Suprapubic skin (tissue), 4 donors: ENCODE measurements around the gene ATP2A2. TPM values are rescaled to one million over a fixed set of nuclear protein-coding genes. Genes with fewer than 3 reads are reported as not detected.

Experiments used
- DNase-seq, 2 donors: peaks; one replicate each; pipeline ENCODE4 v3.0.0-alpha.2; 2019; ENCODE audit warnings: low spot score in 2 of 2
- H3K27ac ChIP-seq: fragments of 200-600 bp; sonication (generic); one replicate; pipeline ENCODE4 v1.5.1; 2019
- H3K27me3 ChIP-seq: fragments of 200-600 bp; sonication (generic); one replicate; pipeline ENCODE4 v1.5.1; 2019
- H3K36me3 ChIP-seq: fragments of 200-600 bp; sonication (generic); one replicate; pipeline ENCODE4 v1.5.1; 2019
- H3K4me1 ChIP-seq: fragments of 200-600 bp; sonication (generic); one replicate; pipeline ENCODE4 v1.5.1; 2019
- H3K4me3 ChIP-seq: fragments of 200-600 bp; sonication (generic); one replicate; pipeline ENCODE4 v1.5.1; 2019; ENCODE audit warnings: mild to moderate bottlenecking
- H3K9me3 ChIP-seq: fragments of 200-600 bp; sonication (generic); one replicate; pipeline ENCODE4 v1.5.1; 2019
- EP300 ChIP-seq: sonication (generic); formaldehyde crosslinking; IDR thresholded peaks from one replicate; pipeline ENCODE4 v1.6.1; 2017; ENCODE audit warnings: antibody characterized with exemption
- POLR2A ChIP-seq, 2 donors: fragments of 450-650 bp; IDR thresholded peaks; one replicate each; pipeline ENCODE4 v1.6.1; 2017; ENCODE audit warnings: antibody characterized with exemption in 2 of 2, mild to moderate bottlenecking in 2 of 2, moderate library complexity in 2 of 2
- POLR2AphosphoS5 ChIP-seq, 3 donors: sonication (generic); formaldehyde crosslinking; IDR thresholded peaks; one replicate each; pipeline ENCODE4 v1.6.1; 2017; ENCODE audit warnings: antibody characterized with exemption in 3 of 3
- WGBS: methylation state at CpG from one replicate; pipeline ENCODE4 v1.1.5; 2018; 5-methylcytosine and 5-hydroxymethylcytosine counted together
- total RNA-seq, 4 donors: library from RNA; depleted of rRNA; stranded (reverse); fragments of >200 nt; gene quantifications; one replicate each; pipeline ENCODE4 v1.1.0, GENCODE V29; 2016
- TF ChIP-seq, protein P1 (sequence below), 2 donors: fragments of 200-600 bp in 1 of 2; fragments of 450-650 bp in 1 of 2; sonication (generic) in 1 of 2; IDR thresholded peaks; one replicate each; pipeline ENCODE4 v1.5.1; 2016 to 2019; ENCODE audit warnings: antibody characterized with exemption in 2 of 2, mild to moderate bottlenecking in 1 of 2, moderate library complexity in 1 of 2

The ATP2A2 gene
- total RNA-seq: 100 to 1,000 TPM in 3 of 4 donors, 10 to 100 TPM in 1; 95.9 to 138 (median 118) TPM

DNA sequence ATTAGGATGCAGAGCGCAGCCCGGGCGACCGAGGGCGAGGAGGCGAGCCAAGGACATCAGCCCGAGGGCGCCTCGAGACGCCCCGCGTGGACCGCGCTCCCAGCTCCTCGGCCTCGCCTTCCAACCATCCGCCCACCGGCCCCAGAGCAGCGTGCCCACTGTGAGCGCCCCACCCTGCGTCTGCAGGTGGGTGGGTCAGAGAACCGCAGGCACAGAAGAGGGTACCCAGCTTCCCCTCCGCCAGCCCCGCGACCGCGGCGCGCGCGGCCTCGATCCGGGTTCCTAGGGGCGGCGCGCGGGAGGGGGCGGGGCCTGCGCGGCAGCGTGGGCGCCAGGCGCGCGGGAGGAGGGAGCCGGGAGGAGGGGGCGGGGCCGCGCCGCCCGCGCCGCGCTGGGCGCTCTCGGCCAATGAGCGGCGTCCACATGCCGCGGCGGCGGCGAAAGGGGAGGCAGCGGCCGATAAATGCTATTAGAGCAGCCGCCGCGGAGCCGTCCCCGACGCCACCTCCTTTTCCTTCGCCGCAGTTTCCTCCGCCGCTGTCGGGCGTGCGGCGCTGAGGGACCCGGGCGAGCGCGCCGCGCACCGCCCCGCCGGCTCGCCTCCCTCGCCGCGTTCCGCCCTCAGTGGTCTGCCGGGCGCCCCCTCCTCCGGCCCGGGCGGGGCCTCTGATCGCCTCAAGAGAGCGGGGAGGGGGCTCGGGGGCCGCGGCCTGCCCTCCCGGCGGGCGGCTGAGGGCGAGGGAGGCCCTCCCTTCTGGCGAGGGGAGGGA lies at the start of gene ATP2A2:
TSS of gene ATP2A2 (plus strand) at position 469 of the 770 bp plus-strand sequence. CDS start 543 bp downstream, outside the sequence.
- H3K27ac ChIP-seq: peak within 1 kb of the TSS; percentile 99
- peaks cover 4% of the 10 kb centered on the region for H3K36me3 ChIP-seq
- H3K27me3 ChIP-seq: no peaks in the 10 kb centered on the region
- peak; percentile 89 to 94 for DNase-seq
- TF ChIP-seq EP300 (no peak), POLR2AphosphoS5 (IDR thresholded peaks at IDR 0.05) (peak in 2 of 3 donors; percentile 69 to 75), POLR2A (IDR thresholded peaks at IDR 0.05) (peak; percentile 27 to 94)
- TF ChIP-seq, protein P1, sequence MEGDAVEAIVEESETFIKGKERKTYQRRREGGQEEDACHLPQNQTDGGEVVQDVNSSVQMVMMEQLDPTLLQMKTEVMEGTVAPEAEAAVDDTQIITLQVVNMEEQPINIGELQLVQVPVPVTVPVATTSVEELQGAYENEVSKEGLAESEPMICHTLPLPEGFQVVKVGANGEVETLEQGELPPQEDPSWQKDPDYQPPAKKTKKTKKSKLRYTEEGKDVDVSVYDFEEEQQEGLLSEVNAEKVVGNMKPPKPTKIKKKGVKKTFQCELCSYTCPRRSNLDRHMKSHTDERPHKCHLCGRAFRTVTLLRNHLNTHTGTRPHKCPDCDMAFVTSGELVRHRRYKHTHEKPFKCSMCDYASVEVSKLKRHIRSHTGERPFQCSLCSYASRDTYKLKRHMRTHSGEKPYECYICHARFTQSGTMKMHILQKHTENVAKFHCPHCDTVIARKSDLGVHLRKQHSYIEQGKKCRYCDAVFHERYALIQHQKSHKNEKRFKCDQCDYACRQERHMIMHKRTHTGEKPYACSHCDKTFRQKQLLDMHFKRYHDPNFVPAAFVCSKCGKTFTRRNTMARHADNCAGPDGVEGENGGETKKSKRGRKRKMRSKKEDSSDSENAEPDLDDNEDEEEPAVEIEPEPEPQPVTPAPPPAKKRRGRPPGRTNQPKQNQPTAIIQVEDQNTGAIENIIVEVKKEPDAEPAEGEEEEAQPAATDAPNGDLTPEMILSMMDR (IDR thresholded peaks at IDR 0.05): no peak
- peaks cover 49% of the 10 kb centered on the region for H3K4me1 ChIP-seq
- WGBS: 0% methylated on average over 8 of the region's 108 CpGs
- H3K9me3 ChIP-seq: no peaks in the 10 kb centered on the region
- peak within 1 kb of the TSS; percentile 86 for H3K4me3 ChIP-seq

DNA sequence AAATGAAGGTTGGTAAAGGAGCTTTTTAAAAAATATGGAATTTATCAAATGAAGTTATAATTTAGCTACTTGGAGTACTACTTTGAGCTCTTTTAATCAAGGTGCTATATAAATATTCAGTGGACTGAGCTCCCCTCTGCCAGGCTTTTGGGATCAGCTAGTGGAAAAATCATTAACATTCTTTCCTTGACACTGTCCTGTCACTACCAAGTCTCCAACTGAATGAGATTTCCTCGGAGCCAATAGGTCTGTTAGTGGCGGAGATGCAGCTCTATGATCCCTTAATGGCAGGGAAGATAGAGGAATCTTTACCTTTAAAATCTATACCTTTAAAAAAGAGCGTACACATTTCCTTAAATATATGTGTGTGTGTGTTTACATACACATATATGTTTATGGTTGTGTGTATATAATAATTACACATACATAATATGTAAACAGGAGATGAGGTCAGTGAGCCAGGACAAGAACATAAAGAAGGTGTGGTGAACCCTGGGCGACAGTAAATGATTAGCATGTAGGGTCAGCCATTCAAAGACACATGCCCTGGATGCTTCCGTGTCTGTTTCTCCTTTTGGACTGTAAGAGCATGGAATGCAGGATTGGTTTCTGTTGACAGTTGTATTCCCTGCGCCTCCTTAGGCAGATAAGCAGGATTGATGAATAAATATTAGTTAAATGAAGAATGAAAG lies 47.7 kb upstream of the ATP2A2 start:
- 82% methylated on average over 6 of the region's 6 CpGs for WGBS
- TF ChIP-seq POLR2AphosphoS5 (IDR thresholded peaks at IDR 0.05): no peak
- TF ChIP-seq EP300: no peak
- TF ChIP-seq, protein P1 (IDR thresholded peaks at IDR 0.05): no peak
- no peak for TF ChIP-seq POLR2A (IDR thresholded peaks at IDR 0.05)
- H3K9me3 ChIP-seq: no peaks in the 10 kb centered on the region
- no peak overlapping the region for H3K4me3 ChIP-seq
- H3K36me3 ChIP-seq: no peaks in the 10 kb centered on the region
- no peak for DNase-seq
- H3K27me3 ChIP-seq: no peaks in the 10 kb centered on the region
- H3K4me1 ChIP-seq: peaks cover 12% of the 10 kb centered on the region
- no peak overlapping the region for H3K27ac ChIP-seq

- WGBS: 29% methylated on average over 2 of the region's 2 CpGs
- no peak for DNase-seq
- H3K36me3 ChIP-seq: no peaks in the 10 kb centered on the region
- H3K4me3 ChIP-seq: no peak overlapping the region
- no peak overlapping the region for H3K27ac ChIP-seq
- H3K4me1 ChIP-seq: peaks cover 12% of the 10 kb centered on the region
- TF ChIP-seq POLR2AphosphoS5 (IDR thresholded peaks at IDR 0.05) (no peak), POLR2A (IDR thresholded peaks at IDR 0.05) (no peak), EP300 (no peak)
- TF ChIP-seq, protein P1 (IDR thresholded peaks at IDR 0.05): no peak
- no peaks in the 10 kb centered on the region for H3K27me3 ChIP-seq
- no peaks in the 10 kb centered on the region for H3K9me3 ChIP-seq
Measured at GRCh38 chr12:110234331-110234751, 46.7 kb upstream of the ATP2A2 start.

- Histone ChIP-seq H3K9me3 (no peaks in the 10 kb centered on the region), H3K36me3 (no peaks in the 10 kb centered on the region), H3K27me3 (no peaks in the 10 kb centered on the region), H3K4me1 (peaks cover 12% of the 10 kb centered on the region), H3K4me3 (no peak overlapping the region), H3K27ac (no peak overlapping the region)
- 18% methylated on average over 3 of the region's 3 CpGs for WGBS
- DNase-seq: no peak
- TF ChIP-seq EP300 (no peak), POLR2AphosphoS5 (IDR thresholded peaks at IDR 0.05) (no peak), POLR2A (IDR thresholded peaks at IDR 0.05) (no peak)
- TF ChIP-seq, protein P1 (IDR thresholded peaks at IDR 0.05): no peak
Measured at GRCh38 chr12:110234755-110235154, 46.3 kb upstream of the ATP2A2 start.

DNA sequence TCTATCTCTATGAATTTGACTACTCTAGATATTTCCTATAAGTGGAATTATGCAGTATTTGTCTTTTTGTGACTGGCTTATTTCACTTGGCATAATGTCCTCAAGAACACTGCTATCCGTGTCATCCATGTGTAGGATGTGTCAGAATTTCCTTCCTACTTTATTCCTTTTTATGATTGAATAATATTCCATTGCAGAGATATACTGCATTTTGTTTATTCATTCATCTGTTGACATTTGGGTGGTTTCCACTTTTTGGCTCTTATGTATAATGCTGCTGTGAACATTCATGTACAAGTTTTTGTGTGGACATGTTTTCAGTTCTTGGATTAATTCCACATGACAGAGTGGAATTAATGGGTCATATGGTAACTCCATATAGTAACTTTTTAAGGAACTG lies 45.7 kb upstream of the ATP2A2 start:
- WGBS: 63% methylated on average over 1 of the region's 1 CpG
- DNase-seq: no peak
- H3K4me3 ChIP-seq: no peak overlapping the region
- H3K9me3 ChIP-seq: no peaks in the 10 kb centered on the region
- H3K27ac ChIP-seq: no peak overlapping the region
- H3K4me1 ChIP-seq: peaks cover 12% of the 10 kb centered on the region
- no peaks in the 10 kb centered on the region for H3K27me3 ChIP-seq
- no peaks in the 10 kb centered on the region for H3K36me3 ChIP-seq
- TF ChIP-seq, protein P1 (IDR thresholded peaks at IDR 0.05): no peak
- no peak for TF ChIP-seq POLR2A (IDR thresholded peaks at IDR 0.05)
- no peak for TF ChIP-seq POLR2AphosphoS5 (IDR thresholded peaks at IDR 0.05)
- TF ChIP-seq EP300: no peak
